GM12892 (cell line): ENCODE data around the gene DUSP5.

Source experiments
- DNase-seq: peaks from one replicate; pipeline ENCODE4 v3.0.0; 2011; ENCODE audit not compliant: insufficient read length
- FAIRE-seq: peaks from 2 replicates; lab custom pipeline; 2011; peaks lifted over from hg19 to GRCh38; lab: Jason Lieb, UNC
- POLR2A ChIP-seq: IDR thresholded peaks from 2 replicates; pipeline ENCODE4 v1.6.1; 2011; ENCODE audit warnings: low read depth, low read length, control low read depth
- POLR2AphosphoS5 ChIP-seq: IDR thresholded peaks from 2 replicates; pipeline ENCODE4 v1.6.1; 2011; ENCODE audit warnings: low read depth, low read length, control low read depth
- TAF1 ChIP-seq: IDR thresholded peaks from 2 replicates; pipeline ENCODE4 v1.6.1; 2011; ENCODE audit warnings: low read depth, mild to moderate bottlenecking, control low read depth, low read length, borderline replicate concordance

The DUSP5 gene

DNA sequence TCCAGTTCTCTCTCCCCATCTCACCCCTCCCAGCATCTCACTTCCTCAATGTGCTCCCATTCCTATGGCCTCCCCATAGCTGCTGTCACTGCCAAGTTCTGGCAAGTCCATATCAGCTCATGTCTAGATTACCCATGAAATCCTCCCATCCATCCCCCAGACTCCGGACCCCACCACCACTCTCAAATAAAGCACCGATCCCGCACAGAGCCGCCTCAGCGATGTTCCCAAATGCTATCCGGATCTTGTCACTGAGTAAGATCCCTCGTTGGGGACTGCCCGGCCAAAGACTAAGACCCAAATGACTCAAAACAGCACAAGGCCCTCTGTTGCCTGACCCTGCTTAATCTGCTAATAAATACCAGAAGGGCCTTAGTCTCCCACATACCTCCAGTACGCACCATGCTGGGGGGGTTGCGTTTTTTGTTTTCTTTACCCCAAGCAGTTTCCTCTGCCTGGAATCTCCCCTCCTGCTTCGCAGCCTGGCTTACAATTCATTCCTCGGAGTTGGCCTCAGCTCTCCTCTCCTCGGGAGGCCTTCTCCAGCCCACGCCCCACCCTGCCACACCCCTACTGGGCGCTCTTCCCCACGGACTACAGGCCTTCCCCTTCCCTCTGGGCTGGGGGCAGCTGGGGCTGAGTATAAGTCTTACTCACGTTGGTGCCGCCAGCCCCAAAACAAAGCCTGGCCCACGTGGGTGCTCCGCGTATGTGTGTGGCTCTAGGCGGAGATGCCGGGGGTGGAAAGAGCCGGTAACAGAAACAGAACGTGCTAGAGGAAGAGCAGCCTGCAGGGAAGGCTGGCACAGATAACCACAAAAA is 1.8 kb upstream of the DUSP5 start:
- DNase-seq (no peak), FAIRE-seq (no peak)
- no peak for TF ChIP-seq POLR2AphosphoS5
- peak; percentile 7; the same call in 1 of the 2 replicates for TF ChIP-seq POLR2A

DNA sequence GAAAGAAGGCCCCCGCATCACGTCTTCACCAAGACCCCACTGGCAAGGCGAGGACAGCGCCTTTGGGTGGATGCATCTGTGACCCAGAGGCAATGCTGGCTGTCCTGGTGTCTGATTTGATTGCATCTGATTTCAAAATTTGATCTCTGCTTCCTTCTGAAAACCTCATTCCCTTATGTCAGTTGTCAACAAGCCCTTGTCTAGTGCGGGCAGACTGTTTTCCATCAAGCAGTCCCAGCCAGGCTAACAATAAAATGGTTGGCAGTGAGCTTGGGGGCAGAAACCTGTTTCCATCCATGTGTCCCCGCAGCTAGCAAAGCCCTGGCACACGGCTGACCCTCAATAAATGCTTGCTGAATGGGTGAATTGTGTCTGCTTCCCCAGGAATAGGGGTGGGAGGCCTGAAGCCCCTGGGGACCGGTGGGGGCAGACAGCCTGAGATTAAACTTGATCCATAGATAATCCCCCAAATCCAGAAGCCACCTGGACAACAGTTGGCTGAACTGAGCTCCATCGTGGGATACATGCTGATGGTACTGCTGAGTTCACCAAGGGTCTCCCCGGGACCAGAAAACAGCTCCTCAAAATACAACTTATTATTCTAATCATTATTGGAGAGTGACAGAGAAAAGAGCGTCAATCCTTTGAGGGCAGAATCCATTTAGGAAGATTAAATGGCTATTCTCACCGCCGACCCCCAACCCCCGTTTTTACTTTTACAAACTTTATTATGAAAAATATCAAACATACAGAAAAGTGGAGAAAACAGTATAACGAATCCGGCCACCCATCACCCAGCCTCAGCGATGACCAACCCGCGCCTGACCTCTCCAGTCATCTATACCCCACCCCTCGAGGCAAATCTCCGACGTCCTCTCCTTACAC is 912 bp upstream of the DUSP5 start:
- FAIRE-seq (no peak), DNase-seq (no peak)
- TF ChIP-seq POLR2A (no peak), TAF1 (no peak), POLR2AphosphoS5 (no peak)

DNA sequence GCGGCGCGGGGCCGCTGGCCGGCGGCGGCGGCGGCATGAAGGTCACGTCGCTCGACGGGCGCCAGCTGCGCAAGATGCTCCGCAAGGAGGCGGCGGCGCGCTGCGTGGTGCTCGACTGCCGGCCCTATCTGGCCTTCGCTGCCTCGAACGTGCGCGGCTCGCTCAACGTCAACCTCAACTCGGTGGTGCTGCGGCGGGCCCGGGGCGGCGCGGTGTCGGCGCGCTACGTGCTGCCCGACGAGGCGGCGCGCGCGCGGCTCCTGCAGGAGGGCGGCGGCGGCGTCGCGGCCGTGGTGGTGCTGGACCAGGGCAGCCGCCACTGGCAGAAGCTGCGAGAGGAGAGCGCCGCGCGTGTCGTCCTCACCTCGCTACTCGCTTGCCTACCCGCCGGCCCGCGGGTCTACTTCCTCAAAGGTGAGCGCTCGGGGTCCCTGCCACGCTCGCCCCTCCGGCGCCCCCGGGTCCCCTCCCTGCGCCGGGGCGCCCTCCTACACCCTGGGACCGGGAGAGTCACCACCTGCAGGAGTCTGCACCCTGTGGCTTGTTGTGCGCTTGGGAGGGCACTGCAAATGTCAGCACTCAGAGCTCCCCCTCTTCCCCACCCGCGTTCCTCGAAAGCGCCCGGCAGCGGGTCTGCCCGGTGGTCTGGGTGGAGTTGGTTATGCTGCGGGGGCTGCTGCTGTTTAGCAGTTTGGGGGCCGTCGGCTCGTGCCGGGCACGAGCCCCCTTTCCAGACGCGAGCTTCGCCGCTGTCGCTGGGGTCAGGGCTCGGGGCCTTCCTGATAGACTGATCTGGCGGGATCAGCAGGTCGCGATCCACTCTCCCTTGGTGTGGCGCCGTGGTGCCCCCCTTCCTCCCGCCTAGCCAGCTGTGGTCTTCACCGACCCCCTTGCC is 627 bp downstream of the DUSP5 start:
- TF ChIP-seq TAF1 = no peak
- TF ChIP-seq POLR2AphosphoS5 = peak; percentile 14; the same call in 1 of the 2 replicates
- no peak for TF ChIP-seq POLR2A
- peak; percentile 76 for FAIRE-seq
- DNase-seq = no peak

DNA sequence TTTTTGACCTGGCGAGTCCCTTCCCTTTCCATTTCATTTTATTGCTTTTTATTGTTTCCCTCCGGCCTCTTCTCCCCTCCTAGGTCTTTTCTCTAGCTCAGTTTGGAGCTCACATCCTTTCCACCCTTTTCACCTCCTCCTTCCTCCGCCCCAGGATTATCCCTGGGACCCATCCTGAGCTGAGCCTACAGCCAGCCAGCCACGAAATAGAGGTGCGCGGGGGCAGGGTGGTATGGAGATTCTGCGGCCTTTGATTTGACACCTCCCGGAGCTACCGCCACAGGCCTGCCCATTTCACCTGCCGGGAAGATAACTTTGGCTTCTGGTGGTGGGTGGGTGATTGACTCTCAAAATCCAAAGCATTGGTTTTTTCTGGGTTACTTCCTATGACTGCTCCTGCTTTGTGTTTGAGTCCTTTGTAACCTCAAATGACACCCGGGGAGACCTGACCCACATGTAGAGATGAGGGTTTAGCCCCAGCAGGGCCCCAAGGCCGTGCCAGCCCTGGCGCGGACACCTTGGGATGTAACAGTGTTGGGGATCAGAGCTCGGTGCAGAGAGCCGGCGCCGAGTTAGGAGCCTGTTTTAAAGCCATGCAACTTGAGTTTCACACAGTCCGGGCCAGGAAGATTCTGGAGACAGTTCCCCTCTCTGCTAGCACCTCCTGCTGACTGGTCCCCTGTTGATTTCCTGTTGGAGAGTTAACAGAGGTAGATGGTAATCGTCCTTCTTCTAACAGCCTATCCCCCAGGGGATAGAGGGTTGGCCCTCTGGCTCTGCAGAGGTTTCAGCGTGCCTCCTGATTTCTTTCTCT is 1.5 kb downstream of the DUSP5 start:
- peak; percentile 61 for TF ChIP-seq POLR2A
- TF ChIP-seq TAF1 = peak; percentile 46; the same call in 1 of the 2 replicates
- peak; percentile 81 for TF ChIP-seq POLR2AphosphoS5
- DNase-seq (no peak), FAIRE-seq (peak; percentile 58)

DNA sequence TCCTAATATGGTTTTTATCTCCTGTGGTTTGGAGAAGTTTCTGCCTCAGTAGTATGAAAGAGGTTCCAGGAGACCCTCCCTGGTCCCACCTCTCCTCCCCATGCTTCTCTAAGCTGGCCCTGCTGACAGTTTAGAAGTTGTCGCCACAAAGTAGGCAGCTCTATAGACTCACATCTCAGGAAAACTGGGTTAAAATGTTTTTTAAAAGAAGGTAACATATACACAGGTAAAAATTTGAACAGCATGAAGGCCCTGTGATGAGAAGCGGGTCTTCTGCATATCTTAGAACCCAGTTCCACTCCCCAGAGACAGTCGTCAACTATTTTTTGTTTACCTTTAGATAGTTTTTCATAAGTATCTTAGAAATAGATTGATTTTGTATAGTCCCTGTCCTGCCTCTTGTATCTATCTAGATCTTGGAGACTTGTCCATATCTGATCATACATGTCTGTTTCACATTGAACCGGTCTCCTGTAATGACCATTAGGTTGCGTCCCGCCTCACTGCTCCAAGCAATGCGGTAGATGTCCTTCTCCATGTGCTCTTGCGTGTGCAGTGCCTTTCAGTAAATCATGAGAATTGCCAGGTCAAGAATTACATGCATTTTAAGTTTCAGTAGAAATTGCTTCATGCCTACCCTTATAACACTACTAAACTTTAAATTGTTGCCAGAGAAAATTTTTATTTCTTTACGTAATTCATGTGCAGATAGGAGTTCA is 2.2 kb downstream of the DUSP5 start:
- DNase-seq (no peak), FAIRE-seq (no peak)
- TF ChIP-seq TAF1 (no peak), POLR2A (no peak), POLR2AphosphoS5 (peak; percentile 12)

DNA sequence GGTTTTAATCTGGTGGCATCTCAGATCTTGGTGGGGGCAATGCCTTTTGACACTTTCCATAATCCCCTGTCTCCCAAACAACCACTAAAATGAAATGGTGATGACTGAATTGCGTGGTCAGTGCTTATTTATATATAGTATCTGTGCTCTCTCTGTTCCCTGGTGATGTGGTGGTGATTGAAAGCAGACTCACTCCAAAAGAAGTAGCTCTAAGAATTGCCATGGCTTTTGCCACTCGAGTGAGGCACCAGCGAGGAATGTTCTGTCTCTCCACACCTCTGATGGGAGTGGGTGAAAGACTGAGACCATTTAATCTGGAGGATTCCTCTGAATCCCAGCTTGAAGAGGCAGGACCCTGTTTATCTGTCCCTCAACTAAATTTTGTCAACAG is 2.8 kb downstream of the DUSP5 start:
- no peak for TF ChIP-seq POLR2AphosphoS5
- no peak for TF ChIP-seq TAF1
- TF ChIP-seq POLR2A = no peak
- DNase-seq (no peak), FAIRE-seq (no peak)

DNA sequence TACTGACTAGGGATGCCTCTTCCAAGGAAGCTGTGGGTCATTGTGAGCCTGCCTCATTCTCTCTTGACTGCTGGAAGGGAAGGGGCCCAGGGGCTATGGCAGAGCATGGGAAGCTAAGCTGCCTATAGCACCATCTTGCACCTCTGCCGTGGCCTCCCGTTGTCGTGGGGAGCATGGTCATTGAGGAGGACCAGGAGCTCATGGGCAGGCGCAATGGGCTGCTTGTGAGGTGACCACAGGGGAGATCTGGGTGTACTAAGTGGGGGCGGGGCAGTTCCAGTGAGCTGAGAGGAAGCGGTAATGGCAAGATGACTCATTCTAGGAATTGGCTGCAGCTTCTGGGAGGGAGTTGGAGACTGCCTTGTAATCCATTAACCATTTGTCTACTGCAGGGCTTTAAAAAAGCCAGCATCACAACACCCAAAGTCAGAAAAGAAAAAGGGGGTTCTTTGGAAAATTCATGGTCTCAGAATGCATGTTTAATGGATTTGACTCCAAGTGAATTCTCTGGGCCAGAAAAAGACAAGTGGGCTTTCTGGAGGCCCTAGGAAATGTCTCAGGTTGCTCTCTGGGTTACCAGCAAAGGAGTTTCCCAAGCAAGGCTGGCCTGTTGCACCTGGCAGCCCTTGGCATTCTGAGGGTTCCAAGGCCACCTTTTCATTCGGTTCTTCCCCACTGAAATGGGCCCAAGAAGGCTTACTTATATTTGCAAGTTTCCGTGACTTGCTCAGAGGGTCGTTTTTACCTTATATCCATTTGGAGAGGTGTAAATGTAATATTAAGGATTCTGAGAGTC is 3.6 kb downstream of the DUSP5 start:
- TF ChIP-seq POLR2A = peak; percentile 76
- TF ChIP-seq POLR2AphosphoS5 = peak; percentile 87
- peak; percentile 47; the same call in 1 of the 2 replicates for TF ChIP-seq TAF1
- DNase-seq = no peak
- FAIRE-seq = peak; percentile 93

DNA sequence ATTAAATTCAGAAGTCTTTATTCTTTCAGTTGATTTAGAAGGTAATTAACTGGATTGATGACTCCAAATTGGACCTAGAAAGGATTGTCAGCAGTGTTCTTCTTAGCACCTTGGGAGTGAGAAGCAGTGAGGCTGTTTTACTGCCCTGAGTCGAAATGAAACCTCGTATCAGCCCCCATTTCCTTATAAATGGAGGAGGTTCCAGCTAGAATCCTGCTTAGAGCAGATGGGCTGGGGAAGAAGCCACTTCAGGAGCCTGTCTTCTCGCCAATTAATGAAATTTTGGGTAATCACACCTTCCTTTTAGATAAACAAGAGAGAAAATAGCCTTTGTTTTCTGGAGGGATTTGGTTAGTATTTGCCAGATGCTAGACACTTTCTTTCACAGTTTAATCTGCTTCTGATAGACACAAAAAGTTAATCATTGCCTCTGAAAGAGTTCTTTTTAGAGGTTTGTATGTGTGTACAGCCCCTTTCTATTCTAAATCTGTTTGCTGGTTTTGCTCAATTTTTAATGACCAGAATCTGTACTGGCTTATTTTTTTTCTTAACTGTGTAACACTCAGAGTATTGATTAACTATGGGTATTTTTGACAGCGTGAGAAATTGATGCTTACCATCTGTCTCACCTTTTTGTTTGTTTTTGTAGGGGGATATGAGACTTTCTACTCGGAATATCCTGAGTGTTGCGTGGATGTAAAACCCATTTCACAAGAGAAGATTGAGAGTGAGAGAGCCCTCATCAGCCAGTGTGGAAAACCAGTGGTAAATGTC is 4.6 kb downstream of the DUSP5 start:
- TF ChIP-seq TAF1 (no peak), POLR2AphosphoS5 (no peak), POLR2A (no peak)
- FAIRE-seq = peak; percentile 58
- DNase-seq = no peak

DNA sequence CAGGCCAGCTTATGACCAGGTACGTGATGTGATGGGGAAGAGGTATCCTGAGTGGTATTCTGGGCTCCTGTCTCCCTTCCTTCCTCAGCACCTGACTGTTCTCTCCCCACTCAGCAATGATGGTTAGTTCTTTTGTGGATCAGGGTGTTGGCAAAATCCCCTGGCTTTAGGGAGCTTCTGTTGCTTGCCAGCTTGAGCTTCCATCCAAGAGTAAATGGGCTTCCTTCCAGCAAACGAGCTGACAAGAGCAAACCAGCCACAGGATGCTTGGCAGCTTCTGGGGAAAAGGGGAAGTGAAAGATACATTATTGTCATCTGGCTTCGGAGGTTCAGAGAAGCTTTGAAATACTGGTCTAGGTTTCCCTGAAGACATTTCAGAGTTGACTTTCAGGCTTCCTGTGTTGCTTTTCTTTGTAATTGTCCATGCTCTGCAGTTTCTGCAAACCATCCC is 5.2 kb downstream of the DUSP5 start:
- TF ChIP-seq POLR2AphosphoS5 (peak; percentile 62; the same call in 1 of the 2 replicates), POLR2A (peak; percentile 64), TAF1 (no peak)
- DNase-seq (peak; percentile 43), FAIRE-seq (peak; percentile 93)
